Colonic mucosa (tissue), 4 donors: ENCODE measurements around the gene ZDHHC9. TPM values are rescaled to one million over a fixed set of nuclear protein-coding genes. Genes with fewer than 3 reads are reported as not detected.
A peak's percentile ranks its signal among the peaks of the same experiment; 100 is the strongest.

Experiments
- DNase-seq: peaks from one replicate; pipeline ENCODE4 v3.0.0-alpha.2; 2020
- H3K27ac ChIP-seq: fragments of 200-600 bp; one replicate; pipeline ENCODE4 v1.8.0; 2021
- H3K27me3 ChIP-seq: fragments of 200-600 bp; one replicate; pipeline ENCODE4 v1.8.0; 2021
- H3K36me3 ChIP-seq: fragments of 200-600 bp; one replicate; pipeline ENCODE4 v1.8.0; 2021
- H3K4me1 ChIP-seq: fragments of 200-600 bp; one replicate; pipeline ENCODE4 v1.8.0; 2021; ENCODE audit warnings: mild to moderate bottlenecking
- H3K4me3 ChIP-seq: fragments of 200-600 bp; one replicate; pipeline ENCODE4 v1.8.0; 2021
- H3K9ac ChIP-seq, 2 donors: one replicate each; pipeline ENCODE4 v1.7.0; 2013; ENCODE audit warnings: control low read depth in 2 of 2, low read depth in 2 of 2, low read length in 2 of 2
- H3K9me3 ChIP-seq: fragments of 200-600 bp; one replicate; pipeline ENCODE4 v1.8.0; 2021
- intact Hi-C: fragments of 100-400 bp; cut with DNase I; formaldehyde crosslinking; loops from one replicate; pipeline ENCODE4 v1.14.1; 2022
- total RNA-seq, 2 donors: library from RNA; stranded (reverse); fragmentation: NEBNext Ultra II Directional in 1 of 2; extraction: Animal tissue kit (Norgen Biotek cat#: 25700) in 1 of 2; gene quantifications; one replicate each; pipeline ENCODE4 v1.2.1, GENCODE V29; 2021
- TF ChIP-seq, protein P1 (sequence below): fragments of 200-600 bp; IDR thresholded peaks from one replicate; pipeline ENCODE4 v1.8.0; 2022; ENCODE audit warnings: antibody characterized with exemption, mild to moderate bottlenecking
- donor health status: healthy.
- donor health status: DM: no; HTN: no; CAD: no.
- donor health status: DM: no; HTN: no; CAD: no.

The ZDHHC9 gene
- total RNA-seq, 2 donors from 2014 or later, result 39.5 to 41.5 TPM

- TF ChIP-seq, protein P1, sequence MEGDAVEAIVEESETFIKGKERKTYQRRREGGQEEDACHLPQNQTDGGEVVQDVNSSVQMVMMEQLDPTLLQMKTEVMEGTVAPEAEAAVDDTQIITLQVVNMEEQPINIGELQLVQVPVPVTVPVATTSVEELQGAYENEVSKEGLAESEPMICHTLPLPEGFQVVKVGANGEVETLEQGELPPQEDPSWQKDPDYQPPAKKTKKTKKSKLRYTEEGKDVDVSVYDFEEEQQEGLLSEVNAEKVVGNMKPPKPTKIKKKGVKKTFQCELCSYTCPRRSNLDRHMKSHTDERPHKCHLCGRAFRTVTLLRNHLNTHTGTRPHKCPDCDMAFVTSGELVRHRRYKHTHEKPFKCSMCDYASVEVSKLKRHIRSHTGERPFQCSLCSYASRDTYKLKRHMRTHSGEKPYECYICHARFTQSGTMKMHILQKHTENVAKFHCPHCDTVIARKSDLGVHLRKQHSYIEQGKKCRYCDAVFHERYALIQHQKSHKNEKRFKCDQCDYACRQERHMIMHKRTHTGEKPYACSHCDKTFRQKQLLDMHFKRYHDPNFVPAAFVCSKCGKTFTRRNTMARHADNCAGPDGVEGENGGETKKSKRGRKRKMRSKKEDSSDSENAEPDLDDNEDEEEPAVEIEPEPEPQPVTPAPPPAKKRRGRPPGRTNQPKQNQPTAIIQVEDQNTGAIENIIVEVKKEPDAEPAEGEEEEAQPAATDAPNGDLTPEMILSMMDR, result no peak
- Histone ChIP-seq H3K36me3 (no peaks in the 10 kb centered on the region), H3K4me3 (no peak overlapping the region), H3K9me3 (no peaks in the 10 kb centered on the region), H3K27ac (no peak overlapping the region), H3K27me3 (no peaks in the 10 kb centered on the region), H3K4me1 (no peaks in the 10 kb centered on the region), H3K9ac (no peak overlapping the region)
- intact Hi-C loops, result no loop called here
- DNase-seq, result no peak
Observed at GRCh38 chrX:129771266-129771995, 72.3 kb downstream of the ZDHHC9 start.

DNA sequence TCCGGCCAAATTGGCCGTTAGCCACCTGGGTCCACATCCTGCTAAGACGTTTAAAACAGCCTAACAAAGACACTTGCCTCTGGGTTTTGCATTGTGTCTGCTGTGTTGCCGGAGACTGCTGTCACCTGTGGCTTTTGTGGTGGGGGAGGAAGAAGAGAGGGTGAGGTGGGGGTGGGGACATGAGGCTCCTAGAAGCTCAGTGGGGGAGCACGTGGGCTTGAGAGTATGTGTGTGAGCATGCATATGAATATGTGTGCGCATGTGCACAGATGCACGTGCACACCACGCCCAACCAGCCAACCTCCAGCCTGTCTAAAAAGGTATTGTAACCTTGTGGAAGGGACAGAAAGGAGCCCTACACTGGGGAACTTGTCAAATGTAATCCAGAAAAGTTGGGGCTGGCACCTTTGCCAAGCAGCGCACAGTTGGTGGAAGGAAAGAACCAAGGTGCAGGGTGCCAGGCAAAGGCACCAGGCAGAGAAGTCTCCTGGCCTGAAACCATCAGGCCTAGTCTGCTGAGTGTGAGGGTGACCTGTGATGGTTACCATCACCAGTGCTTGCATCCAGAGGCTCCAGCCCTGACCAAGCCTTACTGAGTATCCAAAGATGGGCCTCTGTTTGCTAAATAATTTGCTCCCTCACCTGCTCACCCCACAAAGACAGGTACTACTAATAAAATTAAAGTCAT lies 74.1 kb downstream of the ZDHHC9 start:
- no peak for DNase-seq
- no peak overlapping the region for H3K9ac ChIP-seq
- intact Hi-C loops, result no loop called here
- H3K4me3 ChIP-seq, result no peak overlapping the region
- no peaks in the 10 kb centered on the region for H3K27me3 ChIP-seq
- H3K9me3 ChIP-seq, result no peaks in the 10 kb centered on the region
- no peaks in the 10 kb centered on the region for H3K4me1 ChIP-seq
- H3K27ac ChIP-seq, result no peak overlapping the region
- TF ChIP-seq, protein P1, result no peak
- no peaks in the 10 kb centered on the region for H3K36me3 ChIP-seq

DNA sequence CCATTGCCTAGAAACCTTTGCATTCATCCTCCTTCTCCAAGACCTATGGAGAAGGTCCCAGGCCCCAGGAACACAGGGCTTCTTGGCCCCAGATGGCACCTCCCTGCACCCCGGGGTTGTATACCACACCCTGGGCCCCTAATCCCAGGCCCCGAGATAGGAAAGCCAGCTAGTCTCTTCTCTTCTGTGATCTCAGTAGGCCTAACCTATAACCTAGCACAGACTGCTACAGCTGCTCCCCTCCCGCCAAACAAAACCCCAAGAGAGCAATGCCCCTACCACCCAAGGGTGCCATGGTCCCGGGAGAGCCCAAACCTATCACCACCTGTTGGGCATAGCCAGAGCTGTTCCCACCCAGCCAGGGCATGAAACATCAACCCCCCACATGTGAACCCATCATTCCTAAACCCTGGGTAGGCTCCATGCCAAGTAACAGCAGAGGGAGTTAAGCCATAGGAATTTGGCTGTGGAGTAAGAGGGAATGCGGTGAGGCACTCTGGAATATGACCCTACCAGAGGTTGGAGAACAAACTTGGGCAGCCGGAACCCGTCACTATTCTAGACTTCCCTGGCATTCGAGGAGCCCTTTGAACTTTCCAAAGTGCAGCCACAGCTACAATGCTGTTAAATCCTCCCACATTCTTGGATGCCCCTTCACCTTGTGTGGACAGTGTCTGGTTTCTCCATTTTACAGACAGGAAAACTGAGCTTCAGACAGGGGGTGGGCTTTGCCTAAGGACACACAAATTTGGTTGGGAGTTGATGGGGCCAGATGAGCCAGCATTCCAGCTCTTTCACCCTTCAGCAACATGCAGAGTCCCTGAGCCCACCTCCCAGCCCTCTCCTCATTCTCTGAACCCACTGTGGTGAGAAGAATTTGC lies 74.9 kb downstream of the ZDHHC9 start:
- H3K4me1 ChIP-seq, result no peaks in the 10 kb centered on the region
- H3K4me3 ChIP-seq, result no peak overlapping the region
- H3K27ac ChIP-seq, result no peak overlapping the region
- TF ChIP-seq, protein P1, result no peak
- H3K9me3 ChIP-seq, result no peaks in the 10 kb centered on the region
- no peak for DNase-seq
- H3K9ac ChIP-seq, result peak overlapping the region in 1 of 2 donors; percentile 2
- intact Hi-C loops, result no loop called here
- no peaks in the 10 kb centered on the region for H3K36me3 ChIP-seq
- no peaks in the 10 kb centered on the region for H3K27me3 ChIP-seq

DNA sequence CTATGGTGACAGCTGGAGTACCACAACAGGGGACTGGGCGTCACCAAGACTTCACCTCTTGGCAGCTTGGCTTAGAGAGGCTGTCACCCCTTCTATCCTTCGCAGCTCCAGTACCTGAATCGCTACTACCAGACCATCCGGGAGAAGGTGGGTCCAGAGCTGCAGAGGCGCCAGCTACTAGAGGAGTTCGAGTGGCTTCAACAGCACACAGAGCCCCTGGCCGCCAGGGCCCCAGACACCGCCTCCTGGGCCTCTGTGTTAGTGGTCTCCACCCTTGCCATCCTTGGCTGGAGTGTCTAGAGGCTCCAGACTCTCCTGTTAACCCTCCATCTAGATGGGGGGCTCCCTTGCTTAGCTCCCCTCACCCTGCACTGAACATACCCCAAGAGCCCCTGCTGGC lies 75.5 kb downstream of the ZDHHC9 start:
- no peak overlapping the region for H3K4me3 ChIP-seq
- intact Hi-C loops, result no loop called here
- H3K27me3 ChIP-seq, result no peaks in the 10 kb centered on the region
- TF ChIP-seq, protein P1, result no peak
- H3K4me1 ChIP-seq, result no peaks in the 10 kb centered on the region
- H3K9ac ChIP-seq, result peak overlapping the region in 1 of 2 donors; percentile 2
- no peaks in the 10 kb centered on the region for H3K9me3 ChIP-seq
- no peak overlapping the region for H3K27ac ChIP-seq
- H3K36me3 ChIP-seq, result no peaks in the 10 kb centered on the region
- DNase-seq, result no peak

DNA sequence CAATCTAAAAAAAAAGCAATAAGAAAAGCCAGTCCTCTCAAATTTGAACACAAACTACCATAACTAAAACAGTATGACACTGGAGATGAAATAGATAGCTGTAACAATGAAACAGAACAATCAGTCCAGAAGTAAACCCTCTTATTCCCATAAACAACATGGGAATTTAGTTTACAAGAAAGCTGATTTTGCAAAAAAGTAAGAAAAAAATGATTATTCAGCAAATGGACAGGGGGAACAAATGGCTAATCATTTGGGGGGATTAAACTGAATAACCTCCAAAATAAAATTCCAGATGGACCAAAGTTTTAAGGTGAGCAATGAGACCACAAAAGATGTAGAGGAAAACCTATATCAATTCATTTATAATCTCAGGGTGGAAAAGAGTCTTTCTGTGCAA lies 80.0 kb downstream of the ZDHHC9 start:
- Histone ChIP-seq H3K9ac (no peak overlapping the region), H3K27ac (no peak overlapping the region), H3K4me3 (no peak overlapping the region), H3K9me3 (no peaks in the 10 kb centered on the region), H3K4me1 (no peaks in the 10 kb centered on the region), H3K27me3 (no peaks in the 10 kb centered on the region), H3K36me3 (no peaks in the 10 kb centered on the region)
- intact Hi-C loops, result no loop called here
- TF ChIP-seq, protein P1, result no peak
- DNase-seq, result no peak
